HG02798 (cell line): ENCODE measurements around the gene CHRNA1.

Source experiments
- ATAC-seq: cut with Tn5 transposase; IDR thresholded peaks from one replicate; pipeline ENCODE4 v1.9.1; 2021; ENCODE audit warnings: mild to moderate bottlenecking; ENCODE audit not compliant: unreplicated experiment, poor library complexity

Gene CHRNA1

DNA sequence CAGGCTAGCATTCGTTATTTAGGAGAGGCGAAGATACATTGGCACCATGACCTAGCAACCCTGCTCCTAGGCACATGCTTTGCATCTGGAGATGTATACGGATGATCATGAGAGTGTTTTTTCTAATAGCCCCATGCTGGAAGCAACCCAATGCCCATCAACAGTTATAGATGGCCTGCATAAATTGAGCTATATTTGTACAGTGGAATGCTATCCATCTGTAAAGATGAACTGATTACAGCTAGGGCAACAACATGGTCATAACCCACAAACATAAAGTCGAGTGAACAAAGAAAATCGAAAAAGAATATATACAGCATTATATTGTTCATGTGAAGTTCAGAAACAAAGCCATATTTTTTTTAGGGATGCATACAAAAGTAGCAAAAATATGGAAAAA lies 20.6 kb upstream of the CHRNA1 start:
- ATAC-seq, result no peak

DNA sequence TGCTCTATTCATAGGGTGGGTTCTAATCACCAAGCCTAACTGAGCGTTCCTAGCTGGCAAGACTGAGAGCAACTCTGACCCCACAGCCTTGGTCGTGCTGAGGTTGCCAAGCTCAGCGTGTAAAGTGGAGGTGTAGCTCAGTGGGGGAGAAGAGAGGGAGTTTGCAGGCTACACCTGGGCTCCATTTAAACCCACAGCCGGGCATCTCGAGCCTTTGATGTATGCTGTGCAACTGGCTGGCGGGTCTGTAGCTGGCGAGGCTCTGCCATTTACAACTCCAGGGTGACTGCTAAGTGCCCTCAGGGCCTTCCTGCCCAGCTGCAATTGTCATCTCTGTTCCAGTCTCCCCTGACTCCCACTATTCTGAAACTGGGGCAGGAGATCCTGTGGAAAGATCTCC lies 20.0 kb upstream of the CHRNA1 start:
- ATAC-seq, result no peak

DNA sequence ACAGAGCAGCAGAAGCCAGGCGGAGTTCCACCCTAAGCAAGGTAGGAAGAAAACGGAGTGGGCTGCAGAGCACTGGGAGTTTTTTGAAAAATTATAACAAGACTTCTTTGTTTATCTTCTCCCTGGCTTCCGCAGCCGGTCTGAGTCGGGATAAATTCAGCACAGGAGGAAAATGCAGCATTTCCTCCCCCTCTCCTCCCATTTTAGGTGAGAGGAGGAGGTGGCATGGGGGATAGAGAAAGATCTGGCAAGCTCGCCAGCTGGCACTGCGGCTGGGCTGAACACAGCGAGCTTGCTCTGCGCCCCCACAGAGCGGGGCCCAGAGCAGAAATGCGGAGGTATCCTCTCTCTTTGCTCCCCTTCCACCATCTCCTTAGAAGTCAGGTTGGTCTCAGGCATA lies 17.7 kb upstream of the CHRNA1 start:
- ATAC-seq, result no peak

DNA sequence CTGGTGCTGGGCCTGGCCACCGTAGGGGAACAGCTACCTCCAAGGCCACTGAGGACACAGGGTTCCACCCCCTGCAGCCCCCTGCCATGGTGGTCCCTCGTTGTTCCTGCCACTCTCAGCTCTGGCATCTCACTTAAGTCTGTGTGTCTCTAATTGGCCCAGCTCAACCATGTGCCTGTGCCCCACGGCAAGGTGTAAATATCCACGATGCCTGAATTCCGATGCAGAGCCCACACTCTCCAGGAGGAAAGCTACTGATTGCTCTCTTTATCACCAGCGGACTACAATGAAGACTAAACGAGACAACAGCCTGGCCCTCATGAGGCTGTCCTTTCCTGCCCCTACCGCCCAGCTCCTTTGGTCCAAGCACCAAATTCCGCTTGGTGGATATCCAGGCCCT lies 17.0 kb upstream of the CHRNA1 start:
- no peak for ATAC-seq

DNA sequence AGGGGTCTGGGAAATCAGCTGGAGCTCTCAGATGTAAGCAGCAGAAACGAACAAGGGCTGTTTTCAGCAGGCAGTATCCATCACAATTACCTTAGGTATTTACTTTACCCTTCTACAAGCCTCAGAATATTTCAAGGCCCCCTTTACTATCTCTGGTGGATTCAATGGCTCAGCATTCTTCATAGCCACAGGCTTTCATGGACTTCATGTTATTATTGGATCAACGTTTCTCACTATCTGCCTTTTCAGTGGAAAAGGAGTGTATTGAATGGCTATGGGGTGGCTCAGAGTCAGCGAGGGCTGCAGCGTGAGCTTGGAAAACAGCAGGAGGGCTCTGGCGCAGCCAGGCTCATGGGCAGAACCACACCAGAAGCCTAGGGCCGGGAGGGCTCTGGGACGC lies 16.6 kb upstream of the CHRNA1 start:
- no peak for ATAC-seq

DNA sequence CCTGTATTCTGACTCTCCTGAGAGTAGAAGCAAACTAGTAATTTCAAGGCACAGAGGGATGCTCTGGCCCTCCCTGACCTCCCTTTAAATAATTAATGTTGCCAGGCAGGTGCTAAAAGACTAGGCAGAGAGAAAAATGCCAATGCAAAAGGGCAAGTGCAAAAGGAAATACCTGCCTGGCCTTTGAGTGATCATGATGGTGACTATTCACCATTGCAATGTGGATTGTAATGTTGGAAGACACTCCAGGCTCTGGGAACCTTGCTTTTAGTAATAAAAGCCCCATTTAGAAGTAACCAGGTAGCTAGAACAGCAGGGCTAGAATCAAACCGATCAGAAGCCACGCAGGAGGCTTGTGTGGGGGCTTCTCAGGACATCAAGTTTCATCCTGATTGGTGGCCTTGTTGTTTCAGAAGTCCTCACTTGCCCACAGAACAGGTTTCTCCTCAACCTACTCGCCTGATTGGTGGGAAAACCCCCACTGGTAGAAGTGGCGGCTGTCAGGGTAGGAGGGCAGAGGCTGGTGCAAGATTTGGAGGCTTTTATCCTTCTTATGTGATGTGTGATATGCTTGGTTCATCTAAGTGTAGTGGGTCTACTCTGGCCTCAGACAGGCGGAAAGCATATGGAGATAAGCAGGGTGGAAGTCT lies 16.0 kb upstream of the CHRNA1 start:
- peak; percentile 38 for ATAC-seq

DNA sequence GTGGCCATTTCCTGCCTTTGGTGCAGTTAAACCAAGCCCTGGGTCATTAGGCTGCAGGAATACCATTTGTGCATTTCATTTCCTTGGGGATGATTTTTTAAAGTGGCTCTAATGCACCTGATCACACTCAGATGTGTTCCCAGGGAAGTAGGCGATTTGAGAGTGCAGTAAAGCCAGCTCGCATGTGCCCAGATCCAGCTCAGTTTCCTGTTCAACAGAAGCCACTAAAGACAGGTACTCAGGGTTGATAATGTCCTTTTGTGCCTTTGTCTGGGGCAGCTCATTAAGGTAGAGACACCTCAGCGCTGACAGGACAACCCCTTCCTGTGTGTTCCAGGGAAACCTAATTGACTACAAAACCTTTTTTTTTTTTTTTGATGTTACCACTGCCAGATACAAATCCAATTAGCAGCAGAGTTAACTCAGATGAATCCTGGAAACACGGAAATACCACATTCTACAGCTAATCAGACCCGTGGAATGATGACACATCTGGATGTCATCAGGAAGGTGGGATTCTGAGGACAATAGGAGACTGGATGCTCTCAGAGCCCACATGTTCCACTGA lies 15.2 kb upstream of the CHRNA1 start:
- ATAC-seq, result no peak

DNA sequence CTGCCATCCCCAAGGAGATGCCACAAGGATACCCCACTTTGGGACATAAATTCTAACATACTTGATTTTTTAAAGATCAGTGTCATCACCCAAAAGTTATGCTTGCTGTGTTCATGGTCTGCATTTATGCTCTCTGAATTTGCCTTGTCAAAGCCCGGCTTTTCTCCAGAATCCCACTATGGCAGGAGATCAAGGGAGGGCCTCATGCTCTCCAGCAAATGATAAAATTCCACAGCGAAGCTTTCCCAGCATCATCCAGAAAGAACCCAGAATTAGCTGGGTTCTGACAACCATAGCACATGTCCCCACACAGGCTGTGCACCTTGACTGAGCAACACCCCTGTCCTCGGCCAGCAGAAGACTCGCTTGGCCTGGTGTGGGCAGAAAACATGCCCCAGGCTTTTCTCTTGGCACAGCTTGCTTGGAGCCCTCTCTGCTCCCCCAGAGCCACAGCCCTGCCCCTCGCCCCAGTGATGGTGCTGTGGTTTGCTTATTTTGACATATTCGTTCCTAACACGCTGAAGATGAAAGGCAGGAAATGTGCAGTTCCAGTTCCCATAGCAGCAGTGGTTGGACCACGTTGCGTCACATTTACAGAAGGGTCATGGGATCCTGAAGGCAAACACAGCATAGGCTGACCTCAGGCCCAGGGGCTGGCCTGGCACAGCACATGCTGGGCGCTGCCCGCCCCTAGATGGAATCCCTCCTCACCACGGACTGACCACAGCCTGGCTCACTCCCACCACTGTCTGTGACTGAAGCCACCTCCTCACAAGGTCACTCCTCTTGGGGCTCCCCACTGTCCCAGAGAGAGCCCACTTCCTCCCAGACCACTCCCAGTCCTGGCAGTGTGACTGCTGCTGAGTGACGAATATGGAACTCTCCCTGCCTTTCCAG lies 14.1 kb upstream of the CHRNA1 start:
- peak; percentile 62 for ATAC-seq

DNA sequence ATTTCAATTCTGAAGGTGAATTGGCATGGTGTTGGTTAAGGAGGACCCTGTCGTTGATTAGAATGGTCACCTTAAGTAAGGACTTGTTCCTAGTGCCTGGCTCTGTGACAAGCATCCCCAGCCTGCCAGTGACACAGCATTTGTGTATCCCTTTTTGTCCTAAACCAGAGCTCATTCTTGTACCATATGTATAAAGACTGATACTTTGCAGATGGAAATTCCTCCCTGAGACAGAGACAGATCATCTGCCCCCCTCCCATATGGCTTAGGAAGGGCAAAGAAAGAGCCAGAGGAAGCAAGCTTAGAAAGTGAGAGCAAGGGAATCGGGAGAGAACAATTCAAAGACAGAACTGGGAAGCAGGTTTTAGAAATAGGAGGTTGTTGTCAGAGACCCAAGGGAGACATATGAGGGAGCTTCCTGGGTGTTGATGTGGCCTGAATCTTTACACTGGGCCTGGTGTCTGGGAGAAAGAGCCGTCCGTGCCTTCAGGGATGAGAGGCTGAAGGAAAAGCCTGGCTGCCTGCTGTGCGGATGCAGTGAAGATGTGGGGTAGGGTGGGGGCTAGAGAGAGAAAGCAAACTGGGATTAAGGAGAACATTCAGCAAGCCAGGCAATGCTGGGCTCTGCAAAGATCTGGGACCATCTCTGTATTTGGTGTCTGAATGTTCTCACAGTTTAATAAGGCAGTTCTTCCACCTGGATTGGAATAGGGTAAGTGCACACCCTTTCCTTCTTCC lies 13.2 kb upstream of the CHRNA1 start:
- ATAC-seq, result no peak

DNA sequence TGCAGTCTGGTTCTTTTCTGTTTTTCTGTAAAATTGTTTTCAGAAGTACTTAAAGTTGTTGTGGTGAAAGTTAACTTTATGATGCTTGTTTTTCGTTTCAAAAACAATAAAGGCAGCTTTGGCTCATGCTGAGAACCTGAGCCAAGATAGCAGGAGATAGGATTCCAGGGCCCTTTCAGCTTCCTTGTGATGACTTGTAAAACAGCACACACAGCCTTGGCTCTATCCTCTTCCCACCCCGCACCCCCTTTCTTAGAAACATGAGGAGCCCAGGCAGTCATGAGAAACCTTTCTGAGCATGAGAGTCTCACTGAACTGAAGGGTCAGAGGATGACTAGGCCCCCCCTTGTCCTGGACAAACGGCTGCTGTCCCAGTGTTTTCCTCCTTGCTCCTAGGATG lies 12.4 kb upstream of the CHRNA1 start:
- no peak for ATAC-seq

DNA sequence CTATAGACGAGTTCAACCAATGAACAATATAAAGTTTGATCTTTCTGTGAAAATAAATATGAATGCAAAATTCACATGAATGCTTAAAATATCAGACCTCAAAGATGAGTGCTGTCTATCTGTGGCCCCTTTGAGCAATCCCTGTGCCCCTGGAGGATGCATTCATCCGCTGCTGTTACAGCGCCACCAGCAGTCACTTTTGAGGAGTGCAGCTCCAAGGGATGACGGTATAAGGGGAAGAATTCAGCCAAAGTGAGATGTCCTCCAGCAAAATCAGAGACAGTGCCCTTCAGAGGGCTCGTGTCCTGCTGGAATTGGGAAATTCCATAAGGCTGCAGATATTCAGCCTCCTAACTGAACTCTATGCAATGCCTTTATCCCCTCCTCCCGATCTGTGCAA lies 12.0 kb upstream of the CHRNA1 start:
- no peak for ATAC-seq

DNA sequence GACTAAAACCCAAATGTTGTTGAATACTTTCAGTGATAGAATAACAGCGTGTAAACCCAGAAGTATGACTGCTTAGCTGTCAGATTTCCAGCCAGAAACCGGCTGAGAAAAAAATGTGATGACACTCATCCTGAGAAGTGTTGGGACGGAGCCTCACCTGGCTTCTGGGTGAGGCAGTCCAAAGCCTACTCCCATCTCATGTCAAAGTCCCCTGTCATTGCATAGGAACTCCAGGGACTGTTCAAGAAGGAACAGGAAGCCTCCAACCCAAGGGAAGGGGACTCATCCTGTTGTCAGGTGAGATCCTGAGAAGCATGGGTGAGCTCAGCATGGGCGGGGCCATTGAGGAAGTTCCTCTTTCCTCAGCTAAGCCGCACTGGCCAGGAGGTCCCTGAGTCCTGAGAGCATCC lies 11.3 kb upstream of the CHRNA1 start:
- ATAC-seq, result no peak

DNA sequence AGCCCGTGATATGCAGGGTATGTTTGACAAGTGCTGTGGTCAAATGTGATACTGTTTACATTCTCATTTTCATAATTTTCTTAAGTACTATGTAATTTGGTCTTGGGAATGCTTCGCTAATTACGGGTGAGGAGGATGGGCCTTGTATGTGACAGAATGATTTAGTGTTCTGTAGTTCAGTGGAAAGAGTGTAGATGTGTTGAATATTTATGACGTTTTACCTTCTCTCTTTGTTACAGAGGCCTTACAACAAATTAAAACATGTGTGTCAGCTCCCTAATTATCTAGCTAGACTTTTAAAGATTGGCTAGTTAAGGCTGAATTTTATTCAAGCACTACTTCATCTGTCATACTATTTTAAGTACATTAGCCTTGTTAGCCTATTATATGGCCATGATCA lies 10.6 kb upstream of the CHRNA1 start:
- no peak for ATAC-seq

DNA sequence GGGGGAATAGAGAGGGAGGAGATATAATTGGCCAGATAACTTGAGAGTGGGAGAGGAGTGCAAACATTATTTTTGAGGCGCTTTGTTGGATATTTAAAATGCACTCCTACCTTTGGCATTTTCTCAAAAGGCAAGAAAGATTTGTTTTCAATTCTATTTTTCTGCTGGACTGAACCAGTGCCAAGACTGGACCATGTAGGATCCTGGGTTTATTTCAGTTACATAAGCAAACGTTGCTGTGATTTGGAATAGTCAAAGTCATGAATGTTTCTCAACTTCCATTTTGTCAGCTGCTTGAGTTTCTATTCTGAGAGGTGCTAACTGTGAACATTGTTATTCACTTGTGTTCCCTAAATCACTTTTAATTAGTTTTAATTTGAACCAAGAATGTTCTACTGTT lies 8.9 kb upstream of the CHRNA1 start:
- ATAC-seq, result no peak

DNA sequence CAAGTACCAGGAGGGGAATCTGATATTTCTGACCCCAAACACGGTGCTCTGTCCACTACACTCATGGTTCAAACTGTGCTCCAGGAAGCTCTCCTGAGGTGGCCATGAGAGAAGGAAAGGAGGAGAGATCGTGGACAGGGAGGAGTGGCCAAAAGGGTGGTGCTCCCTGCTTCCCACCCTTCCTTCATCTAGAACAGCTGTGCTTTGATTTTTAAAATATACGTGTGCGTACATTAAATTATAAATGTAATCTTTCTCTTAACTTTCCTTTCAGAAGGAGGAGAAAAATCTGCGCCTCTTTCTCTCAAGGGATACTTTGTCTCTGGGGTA lies 8.2 kb upstream of the CHRNA1 start:
- no peak for ATAC-seq

DNA sequence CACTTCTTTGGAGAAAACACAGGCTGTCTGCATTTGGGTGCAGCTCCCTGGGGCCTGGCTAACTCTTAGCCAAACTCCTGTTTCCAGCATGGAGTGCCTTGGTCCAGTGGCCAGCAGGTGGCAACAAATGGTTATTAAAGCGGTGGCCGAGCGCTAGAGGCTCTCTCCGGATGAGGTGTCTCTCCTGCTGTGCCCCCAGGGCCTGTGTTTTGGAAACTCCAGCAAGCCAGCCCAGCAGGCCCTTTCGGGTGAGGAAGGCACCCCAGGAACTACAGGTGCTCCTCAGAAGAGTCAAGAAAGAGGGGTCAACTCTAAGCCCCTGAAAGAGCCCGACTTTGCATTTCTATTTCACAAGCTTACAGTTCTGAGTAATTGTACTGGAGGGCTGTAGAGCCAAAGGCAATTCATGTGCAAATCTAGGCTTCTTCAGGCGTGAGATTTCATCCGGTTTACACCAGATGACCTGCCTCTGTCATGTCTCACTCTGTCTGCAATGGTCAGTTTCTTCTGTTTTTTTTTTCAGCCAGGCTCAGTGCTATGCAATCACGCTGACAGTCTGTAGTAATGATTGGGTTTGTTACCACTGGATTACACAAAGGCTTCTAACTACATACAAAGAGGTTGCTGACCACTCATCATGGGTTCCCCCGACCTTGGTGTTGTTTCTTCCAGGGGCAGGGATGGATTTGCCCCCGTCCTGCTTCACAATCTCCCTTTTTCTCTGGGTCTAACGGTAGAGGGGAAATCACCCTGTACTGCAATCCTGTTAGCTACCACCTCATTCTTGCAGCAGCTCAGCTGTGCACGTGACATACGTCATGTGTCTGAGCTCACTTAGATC lies 7.6 kb upstream of the CHRNA1 start:
- peak; percentile 80 for ATAC-seq

DNA sequence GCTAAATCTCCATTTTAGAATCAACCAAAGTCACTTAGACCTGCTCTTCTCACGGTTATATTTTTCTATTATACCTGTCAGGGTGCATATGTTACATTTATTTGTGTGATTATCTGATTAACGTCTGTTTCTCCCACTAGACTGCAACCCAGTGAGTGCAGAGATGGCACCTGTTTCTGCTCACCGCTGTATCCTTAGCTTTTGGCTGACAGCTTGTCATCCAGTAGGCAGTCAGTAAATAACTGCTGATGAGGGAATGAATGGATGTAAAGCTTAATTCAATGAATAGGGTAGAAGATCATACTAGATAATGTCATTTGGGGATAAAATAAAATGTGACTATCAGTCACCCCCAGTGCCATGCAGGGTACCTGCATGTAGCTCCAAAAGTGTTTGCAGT lies 6.9 kb upstream of the CHRNA1 start:
- ATAC-seq, result no peak

DNA sequence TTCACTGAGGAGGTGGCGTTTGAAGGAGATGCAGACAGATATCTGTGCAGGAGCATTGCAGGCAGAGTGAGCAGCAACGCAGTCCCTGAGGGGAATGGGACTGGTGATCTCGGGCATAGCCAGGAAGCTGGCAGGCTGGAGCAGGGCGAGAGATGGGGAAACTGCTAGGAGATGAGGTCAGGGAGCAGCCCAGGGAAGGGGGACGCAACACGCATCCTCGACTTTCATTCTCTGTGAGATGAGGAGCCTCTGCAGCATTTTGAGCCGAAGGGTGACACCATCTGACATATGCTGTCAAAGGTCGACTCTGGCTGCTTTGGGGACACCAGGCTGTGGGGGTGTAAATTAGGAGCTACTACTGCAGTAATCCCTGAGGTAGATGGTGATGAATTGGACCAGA lies 4.3 kb upstream of the CHRNA1 start:
- no peak for ATAC-seq

DNA sequence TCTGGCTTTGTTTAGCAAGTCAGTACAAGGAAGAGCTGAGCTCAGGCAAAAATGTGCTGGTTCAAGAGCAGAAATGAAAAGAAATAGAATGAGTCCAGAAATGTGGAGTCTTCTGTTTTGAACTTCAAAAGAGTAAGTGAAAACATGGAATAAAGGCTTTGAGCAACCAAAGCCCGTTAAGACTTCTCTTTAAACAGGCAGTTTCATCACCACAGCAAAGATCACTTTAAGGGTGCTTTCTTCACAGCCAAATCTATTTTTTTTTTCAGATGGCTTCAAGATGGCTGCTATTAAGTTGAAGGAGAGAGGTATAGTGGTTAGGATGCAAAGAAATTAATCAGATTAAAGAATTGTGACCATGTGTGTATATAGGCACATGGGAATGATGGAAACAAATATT lies 2.0 kb upstream of the CHRNA1 start:
- no peak for ATAC-seq

DNA sequence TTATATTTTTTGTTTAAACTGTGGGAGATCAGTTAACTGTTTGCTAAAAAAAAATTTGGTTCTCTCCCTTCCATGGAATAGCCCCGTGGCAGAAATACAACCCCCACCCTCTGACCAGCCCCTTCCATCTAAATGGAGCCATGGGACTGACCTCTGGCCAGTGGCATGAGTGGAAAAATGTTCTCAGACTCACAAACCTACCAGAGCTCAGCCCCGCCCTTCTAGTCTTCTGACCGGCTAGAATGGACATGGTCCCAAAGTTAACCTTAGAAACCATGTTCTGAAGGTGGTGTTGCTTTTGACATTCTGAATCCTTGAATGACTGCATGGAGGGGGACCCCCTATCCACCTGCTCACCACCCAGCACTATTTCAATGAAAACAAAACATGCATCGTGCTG lies 1.3 kb upstream of the CHRNA1 start:
- no peak for ATAC-seq
